ENCODE results near the gene MRPL44. TPM values are rescaled to one million over a fixed set of nuclear protein-coding genes. Genes with fewer than 3 reads are reported as not detected.
A peak's percentile ranks its signal among the peaks of the same experiment; 100 is the strongest.

The MRPL44 gene
- total RNA-seq, 1 donor from 2014 or later: 70.8 TPM

- no peak overlapping the region for H3K9ac ChIP-seq
- H3K4me2 ChIP-seq: no peak overlapping the region
- H3K36me3 Mint-ChIP-seq: peaks cover 4% of the 10 kb centered on the region
- peaks cover 2% of the 10 kb centered on the region for H3K4me1 Mint-ChIP-seq
- no peaks in the 10 kb centered on the region for H3K9me3 ChIP-seq (ENCODE audit: low read depth)
- H3K27ac ChIP-seq: peak overlapping the region; percentile 27
- H3K4me3 Mint-ChIP-seq: no peak overlapping the region
- no peaks in the 10 kb centered on the region for H3K9me3 Mint-ChIP-seq
- no peak overlapping the region for H3K4me3 ChIP-seq
- DNase-seq (ENCODE audit: low spot score): no peak
- no peak for TF ChIP-seq EZH2phosphoT487 (IDR thresholded peaks at IDR 0.05)
- TF ChIP-seq, protein P1, sequence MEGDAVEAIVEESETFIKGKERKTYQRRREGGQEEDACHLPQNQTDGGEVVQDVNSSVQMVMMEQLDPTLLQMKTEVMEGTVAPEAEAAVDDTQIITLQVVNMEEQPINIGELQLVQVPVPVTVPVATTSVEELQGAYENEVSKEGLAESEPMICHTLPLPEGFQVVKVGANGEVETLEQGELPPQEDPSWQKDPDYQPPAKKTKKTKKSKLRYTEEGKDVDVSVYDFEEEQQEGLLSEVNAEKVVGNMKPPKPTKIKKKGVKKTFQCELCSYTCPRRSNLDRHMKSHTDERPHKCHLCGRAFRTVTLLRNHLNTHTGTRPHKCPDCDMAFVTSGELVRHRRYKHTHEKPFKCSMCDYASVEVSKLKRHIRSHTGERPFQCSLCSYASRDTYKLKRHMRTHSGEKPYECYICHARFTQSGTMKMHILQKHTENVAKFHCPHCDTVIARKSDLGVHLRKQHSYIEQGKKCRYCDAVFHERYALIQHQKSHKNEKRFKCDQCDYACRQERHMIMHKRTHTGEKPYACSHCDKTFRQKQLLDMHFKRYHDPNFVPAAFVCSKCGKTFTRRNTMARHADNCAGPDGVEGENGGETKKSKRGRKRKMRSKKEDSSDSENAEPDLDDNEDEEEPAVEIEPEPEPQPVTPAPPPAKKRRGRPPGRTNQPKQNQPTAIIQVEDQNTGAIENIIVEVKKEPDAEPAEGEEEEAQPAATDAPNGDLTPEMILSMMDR (IDR thresholded peaks at IDR 0.05): no peak
- no peak for TF ChIP-seq EZH2 (IDR thresholded peaks at IDR 0.05)
- peaks cover 17% of the 10 kb centered on the region for H3K4me1 ChIP-seq
- no peaks in the 10 kb centered on the region for H3K36me3 ChIP-seq
- H3K79me2 ChIP-seq (ENCODE audit: low read depth): no peaks in the 10 kb centered on the region
- peak overlapping the region; percentile 42 for H3K27ac Mint-ChIP-seq
- H3K27me3 ChIP-seq: no peaks in the 10 kb centered on the region
- peak overlapping the region; percentile 33 for H2AFZ ChIP-seq (replicated peaks)
- H3K27me3 Mint-ChIP-seq (ENCODE audit: insufficient read depth, low read depth): no peaks in the 10 kb centered on the region
- H4K20me1 ChIP-seq (ENCODE audit: low read depth): no peaks in the 10 kb centered on the region
- peaks cover 9% of the 10 kb centered on the region for H3F3A ChIP-seq (ENCODE audit: low read depth)
These were observed 46.9 kb downstream of the MRPL44 start for GRCh38 chr2:224004105-224004695.

DNA sequence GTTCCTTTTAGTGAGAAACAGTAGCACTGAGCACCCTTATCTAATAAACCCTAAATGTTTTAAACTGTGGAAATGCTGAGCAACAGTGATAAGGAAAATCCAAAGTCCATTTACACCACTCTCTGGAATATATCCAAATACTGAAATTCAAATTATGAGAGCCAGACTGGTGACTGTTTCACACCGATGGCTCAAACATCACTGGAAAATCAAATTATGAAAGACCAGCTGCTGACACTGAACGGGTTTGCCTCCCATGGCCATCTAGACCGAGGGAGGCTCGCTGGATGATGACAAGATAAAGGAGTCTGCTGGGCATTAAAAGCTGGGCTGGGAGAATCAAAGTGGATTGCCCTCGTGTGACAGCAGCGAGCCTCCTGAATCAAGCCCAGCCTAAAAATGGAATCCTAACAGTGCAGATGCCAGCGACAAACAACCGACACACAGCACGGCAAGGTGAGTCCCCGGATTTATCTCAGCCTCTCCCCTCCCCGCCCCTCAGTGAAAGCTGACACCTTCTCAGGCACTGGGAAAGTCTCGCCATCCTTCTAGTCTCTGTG is 51.5 kb downstream of the MRPL44 start:
- Histone ChIP-seq H3K9ac (no peak overlapping the region), H3K4me3 (no peak overlapping the region), H3K36me3 (no peaks in the 10 kb centered on the region), H3K27ac (no peak overlapping the region), H3F3A (ENCODE audit: low read depth) (peaks cover 3% of the 10 kb centered on the region), H2AFZ (replicated peaks) (peak overlapping the region; percentile 74), H4K20me1 (ENCODE audit: low read depth) (no peaks in the 10 kb centered on the region), H3K4me2 (peak overlapping the region; percentile 66), H3K4me1 (peaks cover 14% of the 10 kb centered on the region), H3K27me3 (no peaks in the 10 kb centered on the region), H3K9me3 (ENCODE audit: low read depth) (no peaks in the 10 kb centered on the region), H3K79me2 (ENCODE audit: low read depth) (no peaks in the 10 kb centered on the region)
- TF ChIP-seq, protein P1 (IDR thresholded peaks at IDR 0.05): no peak
- Mint-ChIP-seq H3K27me3 (ENCODE audit: insufficient read depth, low read depth) (no peaks in the 10 kb centered on the region), H3K27ac (no peak overlapping the region), H3K4me3 (no peak overlapping the region), H3K4me1 (peaks cover 2% of the 10 kb centered on the region), H3K36me3 (peaks cover 1% of the 10 kb centered on the region), H3K9me3 (no peaks in the 10 kb centered on the region)
- DNase-seq (ENCODE audit: low spot score): peak; percentile 66

DNA sequence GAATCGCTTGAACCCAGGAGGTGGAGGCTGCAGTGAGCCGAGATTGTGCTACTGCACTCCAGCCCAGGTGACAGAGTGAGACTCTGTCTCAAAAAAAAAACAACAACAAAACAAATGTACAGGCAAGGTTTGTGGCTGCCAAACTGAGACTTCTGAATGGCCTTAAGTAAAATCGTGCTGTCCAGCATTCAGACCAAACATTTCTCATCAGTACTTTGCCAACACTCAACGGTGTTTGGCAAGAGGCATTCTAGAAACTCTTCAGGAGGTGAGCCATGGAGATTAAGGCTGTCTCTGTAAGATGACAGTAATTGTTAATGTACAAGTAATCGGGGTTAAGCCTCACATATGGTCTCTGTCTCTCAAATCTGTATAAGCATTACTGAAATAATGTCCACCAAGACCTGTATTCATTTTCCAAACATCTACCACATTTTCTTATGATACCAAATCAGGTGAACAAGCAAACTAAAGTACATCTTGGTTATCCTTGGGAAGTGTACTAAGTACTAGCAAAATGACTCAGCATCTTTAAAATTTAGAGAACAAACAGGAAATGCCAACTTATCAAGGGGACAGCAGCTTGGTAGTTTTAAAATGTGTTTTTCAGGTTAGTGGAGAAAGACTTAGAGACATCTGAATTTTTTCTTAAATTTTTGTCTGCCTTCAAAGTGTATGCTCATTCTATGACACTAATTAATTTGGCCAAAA is 52.5 kb downstream of the MRPL44 start:
- Histone ChIP-seq H3K4me2 (no peak overlapping the region), H3K4me3 (no peak overlapping the region), H3K27me3 (no peaks in the 10 kb centered on the region), H3K27ac (no peak overlapping the region), H3K9ac (no peak overlapping the region), H3K9me3 (ENCODE audit: low read depth) (no peaks in the 10 kb centered on the region), H3F3A (ENCODE audit: low read depth) (no peaks in the 10 kb centered on the region), H4K20me1 (ENCODE audit: low read depth) (no peaks in the 10 kb centered on the region), H3K4me1 (peaks cover 13% of the 10 kb centered on the region), H3K36me3 (no peaks in the 10 kb centered on the region), H3K79me2 (ENCODE audit: low read depth) (no peaks in the 10 kb centered on the region), H2AFZ (replicated peaks) (no peak overlapping the region)
- no peaks in the 10 kb centered on the region for H3K4me1 Mint-ChIP-seq
- H3K9me3 Mint-ChIP-seq: no peaks in the 10 kb centered on the region
- H3K27ac Mint-ChIP-seq: no peak overlapping the region
- TF ChIP-seq, protein P1 (IDR thresholded peaks at IDR 0.05): no peak
- no peak for TF ChIP-seq EZH2 (IDR thresholded peaks at IDR 0.05)
- no peak for TF ChIP-seq EZH2phosphoT487 (IDR thresholded peaks at IDR 0.05)
- H3K36me3 Mint-ChIP-seq: peaks cover 1% of the 10 kb centered on the region
- H3K27me3 Mint-ChIP-seq (ENCODE audit: insufficient read depth, low read depth): no peaks in the 10 kb centered on the region
- H3K4me3 Mint-ChIP-seq: no peak overlapping the region
- no peak for DNase-seq (ENCODE audit: low spot score)
